T-cell (primary cell): ENCODE measurements around the gene JPH2. TPM values are rescaled to one million over a fixed set of nuclear protein-coding genes. Genes with fewer than 3 reads are reported as not detected.

Experiments
- ATAC-seq, 4 experiments: fragments of 200-7000 bp in 3 of 4; fragments of 150-1000 bp in 1 of 4; cut with Tn5 transposase; replicated peaks in 1 of 4; 1 replicate in 3 of 4; 2 replicates in 1 of 4; pipeline ENCODE4 v1.10.0; 2021; ENCODE audit warnings: moderate library complexity in 3 of 4, mild to moderate bottlenecking in 2 of 4, moderate number of reproducible peaks in 1 of 4
- CTCF ChIA-PET, 2 donors: fragments of 300-600 bp; sonication (Branson Sonifier 250); formaldehyde crosslinking; loops; one replicate each; lab custom pipeline; 2022; ENCODE audit warnings: antibody characterized with exemption in 2 of 2; lab: Charles Lee
- POLR2A ChIA-PET, 2 donors: fragments of 300-600 bp; sonication (Branson Sonifier 250); formaldehyde crosslinking; loops; one replicate each; lab custom pipeline; 2022; ENCODE audit warnings: antibody characterized with exemption in 2 of 2; lab: Charles Lee
- DNase-seq, 35 experiments: peaks; one replicate each; pipeline versions ENCODE4 v3.0.0 to v3.0.0-alpha.2; 2013 to 2023
- H3K27ac ChIP-seq: one replicate; pipeline ENCODE4 v1.5.1; 2013; ENCODE audit warnings: low read length
- H3K27me3 ChIP-seq, 2 experiments: replicated peaks in 1 of 2; 1 replicate in 1 of 2; 2 replicates in 1 of 2; pipeline versions ENCODE4 v1.6.1 to v1.7.0; 2013; ENCODE audit warnings: low read length in 1 of 2, mixed read lengths in 1 of 2; ENCODE audit not compliant: control insufficient read depth in 2 of 2, insufficient read depth in 2 of 2; ENCODE audit errors: extremely low read depth in 1 of 2
- H3K36me3 ChIP-seq, 2 donors: 1 replicate in 1 of 2; 2 replicates in 1 of 2; pipeline versions ENCODE4 v1.6.1 to v1.7.0; 2013; ENCODE audit warnings: low read length in 1 of 2; ENCODE audit not compliant: control insufficient read depth in 2 of 2, insufficient read depth in 1 of 2; ENCODE audit errors: extremely low read depth in 1 of 2
- H3K4me1 ChIP-seq, 2 experiments: 1 replicate in 1 of 2; 2 replicates in 1 of 2; pipeline versions ENCODE4 v1.6.1 to v1.7.0; 2013; ENCODE audit warnings: low read length in 2 of 2, mixed read lengths in 1 of 2; ENCODE audit not compliant: insufficient read depth in 2 of 2, control insufficient read depth in 1 of 2; ENCODE audit errors: extremely low read depth in 1 of 2
- H3K4me3 ChIP-seq, 2 donors: 1 replicate in 1 of 2; 2 replicates in 1 of 2; pipeline versions ENCODE4 v1.5.1 to v1.7.0; 2013; ENCODE audit warnings: mild to moderate bottlenecking in 2 of 2, low read length in 1 of 2, moderate library complexity in 1 of 2; ENCODE audit not compliant: control insufficient read depth in 1 of 2; ENCODE audit errors: extremely low read depth in 1 of 2
- H3K9me3 ChIP-seq: 2 replicates; pipeline ENCODE4 v1.7.0; 2013
- H3K27ac Mint-ChIP-seq, 2 donors: one replicate each; pipeline ENCODE4 v1.8.0; 2020 to 2021; ENCODE audit warnings: mild to moderate bottlenecking in 2 of 2, mixed read lengths in 2 of 2
- H3K27me3 Mint-ChIP-seq, 2 donors: one replicate each; pipeline ENCODE4 v1.8.0; 2021 to 2022; ENCODE audit warnings: mixed read lengths in 2 of 2
- H3K36me3 Mint-ChIP-seq: one replicate; pipeline ENCODE4 v1.8.0; 2021; ENCODE audit warnings: mixed read lengths
- H3K4me1 Mint-ChIP-seq, 3 donors: one replicate each; pipeline ENCODE4 v1.8.0; 2020 to 2022; ENCODE audit warnings: mixed read lengths in 3 of 3, mild to moderate bottlenecking in 1 of 3
- H3K4me3 Mint-ChIP-seq, 3 donors: one replicate each; pipeline ENCODE4 v1.8.0; 2020 to 2022; ENCODE audit warnings: mild to moderate bottlenecking in 3 of 3, mixed read lengths in 3 of 3, moderate library complexity in 3 of 3
- H3K9me3 Mint-ChIP-seq, 3 donors: one replicate each; pipeline ENCODE4 v1.8.0; 2020 to 2022; ENCODE audit warnings: mixed read lengths in 3 of 3
- WGBS: methylation state at CpG from one replicate; pipeline ENCODE4 v1.1.5; 2013; ENCODE audit warnings: missing lambda C conversion rate; ENCODE audit not compliant: insufficient coverage; 5-methylcytosine and 5-hydroxymethylcytosine counted together
- total RNA-seq, 35 experiments: library from RNA in 6 of 35; stranded (reverse) in 6 of 35; fragments of 120-200 nt in 1 of 35; gene quantifications; one replicate each; pipeline versions ENCODE4 v1.2.1 to v1.2.4 and lab custom pipeline; 2013 to 2026

The JPH2 gene
- total RNA-seq, 5 donors from 2014 or later (not counting 1 experiment from before 2014, with no cell fraction given) = 0.06 to 0.15 (median 0.09) TPM; not detected in 2

- DNase-seq (peak in 32 of 35 experiments; percentile 1 to 70 (median 22)), ATAC-seq (peak; percentile 87 to 94 (median 90))
- peaks cover 9 to 14% of the 10 kb centered on the region in 2 donors for H3K27me3 Mint-ChIP-seq
Measured at GRCh38 chr20:44153636-44154043, 33.3 kb downstream of the JPH2 start.

GRCh38 chr20:44151621-44152416, 35.2 kb downstream of the JPH2 start:
- ChIA-PET POLR2A (no interaction called here), CTCF (no interaction called here)
- peaks cover 12 to 15% of the 10 kb centered on the region in 2 experiments for H3K4me1 ChIP-seq
- WGBS = 87% methylated on average over 9 of the region's 14 CpGs
- H3K36me3 ChIP-seq = no peaks in the 10 kb centered on the region
- peaks cover 0 to 9% of the 10 kb centered on the region in 2 experiments for H3K27me3 ChIP-seq
- Mint-ChIP-seq H3K4me3 (no peak overlapping the region), H3K36me3 (no peaks in the 10 kb centered on the region), H3K27me3 (peaks cover 0 to 4% of the 10 kb centered on the region in 2 donors), H3K4me1 (peaks cover 14 to 16% (median 15%) of the 10 kb centered on the region in 3 donors), H3K9me3 (no peaks in the 10 kb centered on the region), H3K27ac (no peak overlapping the region)
- no peaks in the 10 kb centered on the region for H3K9me3 ChIP-seq
- H3K27ac ChIP-seq = no peak overlapping the region
- ATAC-seq = no peak
- no peak for DNase-seq
- no peak overlapping the region for H3K4me3 ChIP-seq

More at GRCh38 chr20:44153636-44154043, 33.3 kb downstream of the JPH2 start:
- 26% methylated on average over 2 of the region's 6 CpGs for WGBS
- H3K4me1 ChIP-seq = peaks cover 12 to 15% of the 10 kb centered on the region in 2 experiments
- Mint-ChIP-seq H3K27ac (peak overlapping the region; percentile 86 to 97), H3K36me3 (no peaks in the 10 kb centered on the region), H3K4me1 (peaks cover 14 to 16% (median 15%) of the 10 kb centered on the region in 3 donors), H3K9me3 (no peaks in the 10 kb centered on the region), H3K4me3 (peak overlapping the region; percentile 22 to 44 (median 29))
- H3K36me3 ChIP-seq = no peaks in the 10 kb centered on the region
- no peaks in the 10 kb centered on the region for H3K9me3 ChIP-seq
- peak overlapping the region in 1 of 2 donors; percentile 10 for H3K4me3 ChIP-seq
- POLR2A ChIA-PET = interaction anchor here (0.6 kb wide), 2 partner anchors 59 to 386 kb away, joined by 3 read pairs; no protein-coding TSS in a partner anchor
- H3K27me3 ChIP-seq = peaks cover 0 to 22% of the 10 kb centered on the region in 2 experiments
- CTCF ChIA-PET = interaction anchor here in 1 of 2 donors (0.6 to 2.3 kb wide), 2 partner anchors 36 to 1740 kb away, joined by 3 to 11 read pairs; no protein-coding TSS in a partner anchor
- peak overlapping the region; percentile 89 for H3K27ac ChIP-seq

GRCh38 chr20:44146272-44146671, 40.7 kb downstream of the JPH2 start:
- H3K36me3 ChIP-seq = no peaks in the 10 kb centered on the region
- Mint-ChIP-seq H3K9me3 (no peaks in the 10 kb centered on the region), H3K4me1 (no peaks in the 10 kb centered on the region), H3K4me3 (no peak overlapping the region), H3K27ac (no peak overlapping the region), H3K27me3 (peaks cover 13 to 14% of the 10 kb centered on the region in 2 donors), H3K36me3 (no peaks in the 10 kb centered on the region)
- H3K9me3 ChIP-seq = no peaks in the 10 kb centered on the region
- H3K27ac ChIP-seq = no peak overlapping the region
- no peaks in the 10 kb centered on the region for H3K4me1 ChIP-seq
- WGBS = no CpG with 5 or more reads among the region's 4 CpGs
- peaks cover 0 to 31% of the 10 kb centered on the region in 2 experiments for H3K27me3 ChIP-seq
- POLR2A ChIA-PET = no interaction called here
- CTCF ChIA-PET = interaction anchor here in 1 of 2 donors (0.7 kb wide), 1 partner anchor 359 kb away, joined by 4 read pairs; no protein-coding TSS in a partner anchor
- DNase-seq (no peak), ATAC-seq (no peak)
- no peak overlapping the region for H3K4me3 ChIP-seq

- no peaks in the 10 kb centered on the region for H3K36me3 ChIP-seq
- H3K27ac Mint-ChIP-seq = no peak overlapping the region
- 88% methylated on average over 15 of the region's 18 CpGs for WGBS
- no peak overlapping the region for H3K4me3 Mint-ChIP-seq
- ATAC-seq (no peak), DNase-seq (no peak)
- ChIA-PET POLR2A (no interaction called here), CTCF (no interaction called here)
- no peaks in the 10 kb centered on the region for H3K4me1 ChIP-seq
- no peaks in the 10 kb centered on the region for H3K9me3 Mint-ChIP-seq
- no peak overlapping the region for H3K4me3 ChIP-seq
- no peak overlapping the region for H3K27ac ChIP-seq
- H3K9me3 ChIP-seq = no peaks in the 10 kb centered on the region
- peaks cover 0 to 36% of the 10 kb centered on the region in 2 experiments for H3K27me3 ChIP-seq
- H3K4me1 Mint-ChIP-seq = no peaks in the 10 kb centered on the region
- H3K36me3 Mint-ChIP-seq = no peaks in the 10 kb centered on the region
- peaks cover 21 to 23% of the 10 kb centered on the region in 2 donors for H3K27me3 Mint-ChIP-seq
Measured at GRCh38 chr20:44145131-44145775, 41.7 kb downstream of the JPH2 start.

GRCh38 chr20:44143936-44144335, 43.1 kb downstream of the JPH2 start:
- H3K4me1 Mint-ChIP-seq = no peaks in the 10 kb centered on the region
- 82% methylated on average over 8 of the region's 10 CpGs for WGBS
- CTCF ChIA-PET = no interaction called here

GRCh38 chr20:44142413-44142812, 44.6 kb downstream of the JPH2 start:
- Mint-ChIP-seq H3K9me3 (no peaks in the 10 kb centered on the region), H3K27me3 (peaks cover 25 to 32% of the 10 kb centered on the region in 2 donors), H3K4me1 (no peaks in the 10 kb centered on the region), H3K27ac (no peak overlapping the region), H3K4me3 (no peak overlapping the region), H3K36me3 (no peaks in the 10 kb centered on the region)
- Histone ChIP-seq H3K27me3 (peaks cover 0 to 51% of the 10 kb centered on the region in 2 experiments), H3K4me1 (no peaks in the 10 kb centered on the region), H3K27ac (no peak overlapping the region), H3K36me3 (no peaks in the 10 kb centered on the region), H3K9me3 (no peaks in the 10 kb centered on the region), H3K4me3 (no peak overlapping the region)
- CTCF ChIA-PET = no interaction called here
- ATAC-seq (no peak), DNase-seq (no peak)
- 46% methylated on average over 4 of the region's 8 CpGs for WGBS
- POLR2A ChIA-PET = no interaction called here

More at GRCh38 chr20:44143936-44144335, 43.1 kb downstream of the JPH2 start:
- Histone ChIP-seq H3K9me3 (no peaks in the 10 kb centered on the region), H3K27me3 (peaks cover 0 to 41% of the 10 kb centered on the region in 2 experiments), H3K36me3 (no peaks in the 10 kb centered on the region), H3K27ac (no peak overlapping the region), H3K4me1 (no peaks in the 10 kb centered on the region), H3K4me3 (no peak overlapping the region)
- no peak overlapping the region for H3K4me3 Mint-ChIP-seq
- ATAC-seq = no peak
- POLR2A ChIA-PET = no interaction called here
- H3K36me3 Mint-ChIP-seq = no peaks in the 10 kb centered on the region
- no peak overlapping the region for H3K27ac Mint-ChIP-seq
- DNase-seq = no peak
- no peaks in the 10 kb centered on the region for H3K9me3 Mint-ChIP-seq
- H3K27me3 Mint-ChIP-seq = peaks cover 25 to 30% of the 10 kb centered on the region in 2 donors
